Liver (tissue), 9 donors: Measurements from ENCODE around the gene KCNIP1. TPM values are rescaled to one million over a fixed set of nuclear protein-coding genes. Genes with fewer than 3 reads are reported as not detected.

Experiments
- DNase-seq: peaks from one replicate; pipeline ENCODE4 v3.0.0-alpha.2; 2017; ENCODE audit warnings: low spot score
- H3K27ac ChIP-seq, 2 donors: one replicate each; pipeline ENCODE4 v1.7.0; 2013; ENCODE audit warnings: inconsistent platforms in 2 of 2, low read length in 2 of 2, control low read depth in 1 of 2, low read depth in 1 of 2, mild to moderate bottlenecking in 1 of 2
- H3K27me3 ChIP-seq, 4 donors: one replicate each; pipeline versions ENCODE4 v1.6.1 to v1.7.0; 2013; ENCODE audit warnings: low read length in 3 of 4, inconsistent platforms in 1 of 4, mild to moderate bottlenecking in 1 of 4, moderate library complexity in 1 of 4; ENCODE audit not compliant: control insufficient read depth in 4 of 4, insufficient read depth in 4 of 4
- H3K36me3 ChIP-seq, 4 donors: one replicate each; pipeline versions ENCODE4 v1.6.1 to v1.7.0; 2013; ENCODE audit warnings: low read length in 3 of 4, mild to moderate bottlenecking in 3 of 4, low read depth in 1 of 4, moderate library complexity in 1 of 4; ENCODE audit not compliant: control insufficient read depth in 4 of 4, insufficient read depth in 3 of 4
- H3K4me1 ChIP-seq, 4 donors: one replicate each; pipeline versions ENCODE4 v1.6.1 to v1.7.0; 2013; ENCODE audit warnings: low read length in 3 of 4, mild to moderate bottlenecking in 3 of 4, moderate library complexity in 1 of 4; ENCODE audit not compliant: control insufficient read depth in 4 of 4, insufficient read depth in 4 of 4
- H3K4me3 ChIP-seq, 3 donors: one replicate each; pipeline versions ENCODE4 v1.6.1 to v1.7.0; 2013; ENCODE audit warnings: low read length in 3 of 3, control low read depth in 1 of 3, low read depth in 1 of 3, mild to moderate bottlenecking in 1 of 3
- H3K9ac ChIP-seq, 2 donors: one replicate each; pipeline ENCODE4 v1.7.0; 2013; ENCODE audit warnings: low read length in 2 of 2, mild to moderate bottlenecking in 2 of 2, moderate library complexity in 2 of 2, control low read depth in 1 of 2, low read depth in 1 of 2
- H3K9me3 ChIP-seq, 4 donors: one replicate each; pipeline versions ENCODE4 v1.6.1 to v1.7.0; 2013; ENCODE audit warnings: low read length in 3 of 4; ENCODE audit not compliant: control insufficient read depth in 4 of 4
- ATF3 ChIP-seq: IDR thresholded peaks from 2 replicates; pipeline ENCODE4 v1.6.1; 2016; ENCODE audit warnings: antibody characterized with exemption
- CTCF ChIP-seq: fragments of 150-350 bp; IDR thresholded peaks from 2 replicates; pipeline ENCODE4 v1.5.1; 2017; ENCODE audit warnings: improper control_type of control experiment, low read depth, low read length; ENCODE audit not compliant: missing input control
- FOXA1 ChIP-seq: IDR thresholded peaks from 2 replicates; pipeline ENCODE4 v1.6.1; 2016; ENCODE audit warnings: antibody characterized with exemption
- FOXA2 ChIP-seq: IDR thresholded peaks from 2 replicates; pipeline ENCODE4 v1.6.1; 2016; ENCODE audit warnings: antibody characterized with exemption
- GABPA ChIP-seq, 2 donors: IDR thresholded peaks in 1 of 2; conservative IDR thresholded peaks in 1 of 2; 2 replicates each; pipeline ENCODE4 v1.6.1; 2016; ENCODE audit warnings: antibody characterized with exemption in 2 of 2, mild to moderate bottlenecking in 1 of 2, moderate library complexity in 1 of 2
- HNF4A ChIP-seq, 2 donors: conservative IDR thresholded peaks; 2 replicates each; pipeline ENCODE4 v1.6.1; 2016; ENCODE audit warnings: antibody characterized with exemption in 2 of 2, mild to moderate bottlenecking in 2 of 2
- HNF4G ChIP-seq: IDR thresholded peaks from 2 replicates; pipeline ENCODE4 v1.6.1; 2016; ENCODE audit warnings: antibody characterized with exemption
- NR2F2 ChIP-seq: IDR thresholded peaks from 2 replicates; pipeline ENCODE4 v1.6.1; 2016; ENCODE audit warnings: antibody characterized with exemption
- RAD21 ChIP-seq, 2 donors: IDR thresholded peaks; 2 replicates each; pipeline ENCODE4 v1.6.1; 2016; ENCODE audit warnings: antibody characterized with exemption in 2 of 2, mild to moderate bottlenecking in 2 of 2
- REST ChIP-seq: IDR thresholded peaks from 2 replicates; pipeline ENCODE4 v1.6.1; 2016; ENCODE audit warnings: antibody characterized with exemption, mild to moderate bottlenecking
- RXRA ChIP-seq, 2 donors: IDR thresholded peaks; 2 replicates each; pipeline ENCODE4 v1.6.1; 2017 to 2018; ENCODE audit warnings: antibody characterized with exemption in 2 of 2, mild to moderate bottlenecking in 1 of 2
- SP1 ChIP-seq: IDR thresholded peaks from 2 replicates; pipeline ENCODE4 v1.6.1; 2018; ENCODE audit warnings: antibody characterized with exemption, mild to moderate bottlenecking
- YY1 ChIP-seq: IDR thresholded peaks from 2 replicates; pipeline ENCODE4 v1.6.1; 2016; ENCODE audit warnings: antibody characterized with exemption, mild to moderate bottlenecking
- ZBTB33 ChIP-seq: IDR thresholded peaks from 2 replicates; pipeline ENCODE4 v1.6.1; 2016; ENCODE audit warnings: antibody characterized with exemption
- WGBS: extraction: QIAGEN DNeasy Blood & Tissue Kit; methylation state at CpG from one replicate; pipeline ENCODE4 v1.1.7; 2013; 5-methylcytosine and 5-hydroxymethylcytosine counted together
- polyA plus RNA-seq, 2 donors: library from polyadenylated mRNA; stranded (reverse) in 1 of 2; unstranded in 1 of 2; fragments of 200-250 nt in 1 of 2; fragments of >200 nt in 1 of 2; fragmentation: Nextera tagmentation in 1 of 2; extraction: Ambion mirVana in 1 of 2; gene quantifications; one replicate each; pipeline versions ENCODE4 v1.2.1 to v1.2.3, GENCODE V29; 2013 to 2015
- total RNA-seq, 2 donors: library from RNA; depleted of rRNA; stranded (reverse); fragments of >200 nt; gene quantifications; one replicate each; pipeline ENCODE4 v1.2.3, GENCODE V29; 2014
- donor health status: healthy.
- donor health status: healthy.
- donor health status: healthy.
- donor health status: healthy.
- donor health status: healthy.

KCNIP1 gene
- total and polyA plus RNA-seq, 4 donors: 0.08 to 0.23 TPM; not detected in 2

- TF ChIP-seq SP1 (no peak), HNF4G (no peak), HNF4A (conservative IDR thresholded peaks at IDR 0.05) (no peak), CTCF (peak; percentile 81), REST (no peak), RAD21 (IDR thresholded peaks at IDR 0.05) (peak; percentile 74 to 84), ZBTB33 (no peak), GABPA (IDR thresholded peaks at IDR 0.05 in 1 of 2, conservative IDR thresholded peaks at IDR 0.05 in 1 of 2) (no peak), FOXA1 (no peak)
- H3K9ac ChIP-seq: no peak overlapping the region
- DNase-seq: peak; percentile 75
- H3K27me3 ChIP-seq: peaks cover 0 to 8% (median 0%) of the 10 kb centered on the region in 4 donors
- H3K27ac ChIP-seq: no peak overlapping the region
- no peaks in the 10 kb centered on the region for H3K36me3 ChIP-seq
- whole genome bisulfite sequencing: 33% methylated on average over 15 of the region's 15 CpGs
- H3K9me3 ChIP-seq: no peaks in the 10 kb centered on the region
- H3K4me3 ChIP-seq: no peak overlapping the region
- H3K4me1 ChIP-seq: peaks cover 0 to 2% (median 0%) of the 10 kb centered on the region in 4 donors
Observed at GRCh38 chr5:170638454-170639220, 134.8 kb downstream of the KCNIP1 start.

GRCh38 chr5:170639221-170639925 is 135.6 kb downstream of the KCNIP1 start:
- Histone ChIP-seq H3K9ac (no peak overlapping the region), H3K4me3 (no peak overlapping the region), H3K36me3 (no peaks in the 10 kb centered on the region), H3K27ac (no peak overlapping the region), H3K9me3 (no peaks in the 10 kb centered on the region), H3K4me1 (no peaks in the 10 kb centered on the region), H3K27me3 (peaks cover 0 to 8% (median 0%) of the 10 kb centered on the region in 4 donors)
- DNase-seq: no peak
- 81% methylated on average over 17 of the region's 17 CpGs for WGBS
- TF ChIP-seq ATF3: no peak
- TF ChIP-seq HNF4G: no peak
- no peak for TF ChIP-seq YY1
- no peak for TF ChIP-seq CTCF
- no peak for TF ChIP-seq ZBTB33
- no peak for TF ChIP-seq FOXA2
- no peak for TF ChIP-seq RAD21 (IDR thresholded peaks at IDR 0.05)
- TF ChIP-seq FOXA1: no peak
- TF ChIP-seq RXRA (IDR thresholded peaks at IDR 0.05): no peak
- no peak for TF ChIP-seq GABPA (IDR thresholded peaks at IDR 0.05 in 1 of 2, conservative IDR thresholded peaks at IDR 0.05 in 1 of 2)
- TF ChIP-seq SP1: no peak
- no peak for TF ChIP-seq NR2F2
- no peak for TF ChIP-seq HNF4A (conservative IDR thresholded peaks at IDR 0.05)
